Esophagus muscularis mucosa (tissue), 4 donors: ENCODE results near the gene SLC5A5. TPM values are rescaled to one million over a fixed set of nuclear protein-coding genes. Genes with fewer than 3 reads are reported as not detected.
A peak's percentile ranks its signal among the peaks of the same experiment; 100 is the strongest.

Experiments
- DNase-seq: peaks from one replicate; pipeline ENCODE4 v3.0.0-alpha.2; 2017; ENCODE audit errors: extremely low spot score
- H3K27ac ChIP-seq, 4 donors: fragments of 200-600 bp; sonication (generic); replicated peaks in 1 of 4; 1 replicate in 3 of 4; 2 replicates in 1 of 4; pipeline ENCODE4 v1.5.1; 2016 to 2019; ENCODE audit warnings: mild to moderate bottlenecking in 1 of 4
- H3K27me3 ChIP-seq, 4 donors: fragments of 200-600 bp; sonication (generic); one replicate each; pipeline versions ENCODE4 v1.5.1 to v1.6.0; 2016 to 2019
- H3K36me3 ChIP-seq, 4 donors: fragments of 200-600 bp; sonication (generic); one replicate each; pipeline ENCODE4 v1.5.1; 2016 to 2019
- H3K4me1 ChIP-seq, 4 donors: fragments of 200-600 bp; sonication (generic); one replicate each; pipeline ENCODE4 v1.5.1; 2016 to 2019
- H3K4me3 ChIP-seq, 4 donors: fragments of 200-600 bp; sonication (generic); 1 replicate in 2 of 4; 2 replicates in 2 of 4; pipeline ENCODE4 v1.5.1; 2016 to 2019; ENCODE audit warnings: mild to moderate bottlenecking in 4 of 4, moderate library complexity in 1 of 4
- H3K9me3 ChIP-seq, 4 donors: fragments of 200-600 bp; sonication (generic); 1 replicate in 3 of 4; 2 replicates in 1 of 4; pipeline ENCODE4 v1.5.1; 2016 to 2019
- EP300 ChIP-seq: sonication (generic); formaldehyde crosslinking; IDR thresholded peaks from one replicate; pipeline ENCODE4 v1.6.1; 2017; ENCODE audit warnings: antibody characterized with exemption
- POLR2A ChIP-seq: fragments of 450-650 bp; IDR thresholded peaks from one replicate; pipeline ENCODE4 v1.6.1; 2017; ENCODE audit warnings: antibody characterized with exemption, moderate library complexity, mild to moderate bottlenecking, low read depth
- POLR2AphosphoS5 ChIP-seq, 2 donors: sonication (generic); formaldehyde crosslinking; IDR thresholded peaks; one replicate each; pipeline ENCODE4 v1.6.1; 2017; ENCODE audit warnings: antibody characterized with exemption in 2 of 2
- WGBS: methylation state at CpG from one replicate; pipeline ENCODE4 v1.1.5; 2018; 5-methylcytosine and 5-hydroxymethylcytosine counted together
- intact Hi-C: fragments of 100-400 bp; cut with DNase I; formaldehyde crosslinking; loops from one replicate; pipeline ENCODE4 v1.15.1; 2023
- total RNA-seq, 4 donors: library from RNA; depleted of rRNA; stranded (reverse); fragments of >200 nt; gene quantifications; one replicate each; pipeline versions ENCODE4 v1.1.0 to v1.2.1, GENCODE V29; 2016
- TF ChIP-seq, protein P1 (sequence below), 3 experiments: fragments of 200-600 bp in 2 of 3; fragments of 450-650 bp in 1 of 3; sonication (generic) in 2 of 3; IDR thresholded peaks; one replicate each; pipeline ENCODE4 v1.5.1; 2017 to 2019; ENCODE audit warnings: antibody characterized with exemption in 3 of 3, mild to moderate bottlenecking in 2 of 3, moderate library complexity in 1 of 3

SLC5A5 gene
- total RNA-seq, 4 donors from 2014 or later = 0.17 TPM; not detected in 3

DNA sequence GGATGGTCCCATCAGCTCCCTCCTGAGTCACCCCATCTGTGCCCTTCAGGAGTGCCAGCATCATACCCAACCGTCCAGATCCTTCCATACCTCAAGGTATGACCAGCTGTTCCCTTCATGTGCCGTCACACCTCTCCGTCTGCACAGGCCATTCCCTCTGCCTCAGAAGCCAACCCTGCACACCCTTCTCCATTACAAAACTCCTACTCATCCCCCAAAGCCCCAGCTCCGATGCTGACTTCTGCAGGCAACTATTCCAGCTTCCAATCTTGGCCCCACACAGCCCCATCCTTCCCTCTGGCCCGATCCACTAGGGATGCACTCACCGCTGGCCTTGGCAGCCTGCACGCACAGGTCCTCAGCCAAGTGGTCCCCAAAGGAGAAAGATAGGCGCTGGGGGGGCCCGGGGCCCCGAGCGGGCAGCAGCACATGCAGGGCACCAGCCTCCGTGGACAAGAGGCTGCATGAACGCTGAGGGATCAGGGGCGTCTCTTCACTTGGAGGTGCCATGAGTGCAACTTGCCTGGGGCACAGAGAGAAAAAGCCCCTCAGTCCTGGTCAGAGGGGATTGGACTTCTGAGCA, 27.7 kb upstream of the SLC5A5 start:
- no peak for DNase-seq
- Histone ChIP-seq H3K36me3 (peaks cover 0 to 4% (median 0%) of the 10 kb centered on the region in 4 donors), H3K4me1 (peaks cover 9 to 41% (median 30%) of the 10 kb centered on the region in 4 donors), H3K27me3 (peaks cover 0 to 87% (median 14%) of the 10 kb centered on the region in 4 donors), H3K9me3 (no peaks in the 10 kb centered on the region), H3K4me3 (no peak overlapping the region), H3K27ac (no peak overlapping the region)
- intact Hi-C loops = no loop called here
- TF ChIP-seq POLR2AphosphoS5 (IDR thresholded peaks at IDR 0.05) (no peak), POLR2A (no peak), EP300 (no peak)
- TF ChIP-seq, protein P1, sequence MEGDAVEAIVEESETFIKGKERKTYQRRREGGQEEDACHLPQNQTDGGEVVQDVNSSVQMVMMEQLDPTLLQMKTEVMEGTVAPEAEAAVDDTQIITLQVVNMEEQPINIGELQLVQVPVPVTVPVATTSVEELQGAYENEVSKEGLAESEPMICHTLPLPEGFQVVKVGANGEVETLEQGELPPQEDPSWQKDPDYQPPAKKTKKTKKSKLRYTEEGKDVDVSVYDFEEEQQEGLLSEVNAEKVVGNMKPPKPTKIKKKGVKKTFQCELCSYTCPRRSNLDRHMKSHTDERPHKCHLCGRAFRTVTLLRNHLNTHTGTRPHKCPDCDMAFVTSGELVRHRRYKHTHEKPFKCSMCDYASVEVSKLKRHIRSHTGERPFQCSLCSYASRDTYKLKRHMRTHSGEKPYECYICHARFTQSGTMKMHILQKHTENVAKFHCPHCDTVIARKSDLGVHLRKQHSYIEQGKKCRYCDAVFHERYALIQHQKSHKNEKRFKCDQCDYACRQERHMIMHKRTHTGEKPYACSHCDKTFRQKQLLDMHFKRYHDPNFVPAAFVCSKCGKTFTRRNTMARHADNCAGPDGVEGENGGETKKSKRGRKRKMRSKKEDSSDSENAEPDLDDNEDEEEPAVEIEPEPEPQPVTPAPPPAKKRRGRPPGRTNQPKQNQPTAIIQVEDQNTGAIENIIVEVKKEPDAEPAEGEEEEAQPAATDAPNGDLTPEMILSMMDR (IDR thresholded peaks at IDR 0.05) = no peak
- 86% methylated on average over 12 of the region's 14 CpGs for WGBS

DNA sequence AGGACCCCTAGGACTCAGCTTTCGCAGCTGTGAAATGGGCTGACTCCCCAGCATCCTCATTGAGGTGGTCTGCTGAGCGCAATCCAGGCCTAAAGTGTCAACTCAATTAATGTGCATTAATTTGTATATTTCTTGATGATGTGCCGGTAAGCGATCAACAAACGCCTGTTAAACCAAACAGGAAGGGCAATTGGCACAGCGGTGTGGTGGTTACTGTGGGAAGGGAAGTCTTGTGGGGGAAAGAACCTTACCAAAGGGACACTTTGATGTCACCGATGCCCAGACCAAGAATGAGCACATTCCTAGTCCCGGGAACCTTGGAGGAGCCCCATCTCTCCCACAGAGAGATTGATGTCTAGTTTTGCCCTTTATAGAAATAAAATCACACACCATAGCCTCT, 25.6 kb upstream of the SLC5A5 start:
- Histone ChIP-seq H3K27ac (no peak overlapping the region), H3K4me3 (no peak overlapping the region), H3K9me3 (no peaks in the 10 kb centered on the region), H3K27me3 (peaks cover 0 to 79% (median 14%) of the 10 kb centered on the region in 4 donors), H3K4me1 (peaks cover 9 to 43% (median 28%) of the 10 kb centered on the region in 4 donors), H3K36me3 (no peaks in the 10 kb centered on the region)
- DNase-seq = no peak
- intact Hi-C loops = no loop called here
- WGBS = 95% methylated on average over 7 of the region's 8 CpGs
- TF ChIP-seq POLR2A = no peak
- no peak for TF ChIP-seq EP300
- no peak for TF ChIP-seq POLR2AphosphoS5 (IDR thresholded peaks at IDR 0.05)
- TF ChIP-seq, protein P1 (IDR thresholded peaks at IDR 0.05) = no peak

DNA sequence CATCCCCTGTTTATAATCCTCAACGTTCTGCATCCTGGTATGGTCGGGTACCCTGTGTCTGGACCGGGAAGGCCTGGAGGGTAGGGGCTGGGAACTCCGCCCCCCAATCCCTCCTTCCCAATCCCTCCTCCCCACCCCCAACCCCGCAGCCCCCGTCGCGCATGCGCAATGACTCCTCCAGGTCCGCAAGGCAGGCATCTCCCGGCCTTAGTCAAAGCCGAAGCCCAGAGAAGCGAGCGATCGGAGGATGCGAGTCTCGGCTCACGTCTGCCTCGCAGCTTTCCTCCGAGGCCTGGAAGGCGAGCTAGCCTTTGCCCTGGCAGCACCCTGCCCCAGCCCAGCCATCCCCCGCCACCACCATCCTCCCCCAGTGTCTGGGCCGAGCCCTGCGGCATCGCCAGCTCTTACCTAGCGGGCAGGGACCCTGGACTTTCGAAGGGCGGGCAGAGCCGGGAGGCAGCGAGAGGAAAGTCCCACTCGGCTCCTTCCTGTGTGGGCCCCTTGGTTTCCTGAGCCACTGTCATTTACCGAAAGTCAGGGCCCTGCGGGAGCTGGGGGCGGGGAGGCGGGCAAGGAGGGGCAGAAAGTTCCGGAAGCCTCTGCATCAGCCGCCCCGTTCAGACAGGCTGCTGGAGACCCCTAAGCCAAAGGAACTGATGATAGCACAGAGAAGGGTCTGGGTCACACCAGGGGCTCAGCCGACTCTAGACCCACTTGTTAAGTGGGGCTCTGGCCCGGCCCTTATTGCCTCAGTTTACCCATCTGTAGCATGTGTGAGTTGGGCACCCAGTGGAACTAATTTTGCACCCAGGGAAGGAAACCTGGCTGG, 24.0 kb upstream of the SLC5A5 start, which contains the start of gene JAK3:
JAK3 (minus strand) TSS at position 445 of the 829 bp plus-strand sequence. CDS start 3,565 bp downstream, outside the sequence.
- Histone ChIP-seq H3K9me3 (no peaks in the 10 kb centered on the region), H3K27me3 (peaks cover 0 to 63% (median 10%) of the 10 kb centered on the region in 4 donors), H3K4me3 (peak within 1 kb of the TSS; percentile 43 to 58 (median 46)), H3K36me3 (no peaks in the 10 kb centered on the region), H3K27ac (peak within 1 kb of the TSS; percentile 53 to 82 (median 72)), H3K4me1 (peaks cover 9 to 27% (median 12%) of the 10 kb centered on the region in 4 donors)
- TF ChIP-seq EP300 (no peak), POLR2A (no peak), POLR2AphosphoS5 (IDR thresholded peaks at IDR 0.05) (peak in 1 of 2 donors; percentile 1)
- no peak for DNase-seq
- 13% methylated on average over 18 of the region's 40 CpGs for WGBS
- intact Hi-C loops = no loop called here

DNA sequence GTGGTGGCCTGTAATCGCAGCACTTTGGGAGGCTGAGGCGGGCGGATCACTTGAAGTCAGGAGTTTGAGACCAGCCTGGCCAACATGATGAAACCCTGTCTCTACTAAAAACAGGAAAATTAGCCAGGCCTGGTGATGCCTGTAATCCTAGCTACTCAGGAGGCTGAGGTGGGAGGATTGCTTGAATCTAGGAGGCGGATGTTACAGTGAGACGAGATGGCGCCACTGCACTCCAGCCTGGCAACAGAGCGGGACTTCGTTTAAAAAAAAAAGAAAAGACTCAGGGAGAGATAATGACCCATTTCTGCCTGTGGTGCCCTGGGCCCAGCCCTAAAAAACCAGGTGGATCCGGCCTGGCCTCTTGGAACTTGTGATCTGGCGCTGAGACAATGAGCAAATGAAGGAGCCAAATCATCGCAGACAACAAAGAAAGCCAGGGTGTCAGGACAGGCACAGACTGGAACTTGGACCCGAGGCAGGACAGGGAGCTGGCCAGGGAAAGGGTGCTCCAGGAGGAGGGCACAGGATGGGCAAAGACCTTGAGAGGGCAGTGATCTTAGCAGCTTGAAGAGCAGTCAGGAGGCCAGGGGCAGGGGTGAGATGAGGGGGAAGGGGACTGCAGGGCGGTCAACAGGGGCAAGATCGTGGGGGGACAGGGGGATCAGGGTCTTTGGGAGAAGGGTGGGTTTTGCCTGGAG, 23.0 kb upstream of the SLC5A5 start:
- no peak for DNase-seq
- no peaks in the 10 kb centered on the region for H3K36me3 ChIP-seq
- intact Hi-C loops = no loop called here
- H3K9me3 ChIP-seq = no peaks in the 10 kb centered on the region
- TF ChIP-seq POLR2A = no peak
- no peak for TF ChIP-seq POLR2AphosphoS5 (IDR thresholded peaks at IDR 0.05)
- TF ChIP-seq, protein P1 (IDR thresholded peaks at IDR 0.05) = no peak
- no peak for TF ChIP-seq EP300
- H3K4me1 ChIP-seq = peaks cover 9 to 23% (median 11%) of the 10 kb centered on the region in 4 donors
- no peak overlapping the region for H3K4me3 ChIP-seq
- H3K27me3 ChIP-seq = peaks cover 0 to 53% (median 10%) of the 10 kb centered on the region in 4 donors
- WGBS = 84% methylated on average over 14 of the region's 14 CpGs
- peak overlapping the region in 3 of 4 donors; percentile 71 to 82 (median 74) for H3K27ac ChIP-seq
